K562 (cell line): ENCODE results near the gene MFSD12. TPM values are rescaled to one million over a fixed set of nuclear protein-coding genes. Genes with fewer than 3 reads are reported as not detected.

ENCODE experiments used
- CAMTA2 ChIP-seq: fragments of 250-450 bp; sonication (Bioruptor Pico); conservative IDR thresholded peaks from 2 replicates; pipeline ENCODE4 v1.5.1; 2022
- FOXM1 ChIP-seq, 2 experiments: fragments of 450-650 bp in 1 of 2; sonication (generic) in 1 of 2; formaldehyde crosslinking in 1 of 2; IDR thresholded peaks; 2 replicates each; pipeline versions ENCODE4 v1.6.1 to v1.9.0; 2017 to 2022; ENCODE audit warnings: low read depth in 2 of 2, mild to moderate bottlenecking in 2 of 2, missing genetic modification reagents in 1 of 2, moderate library complexity in 1 of 2
- LCOR ChIP-seq: sonication (generic); formaldehyde crosslinking; IDR thresholded peaks from 2 replicates; pipeline ENCODE4 v1.8.0; 2022; ENCODE audit warnings: mild to moderate bottlenecking, missing genetic modification reagents
- NCOA1 ChIP-seq: fragments of 450-650 bp; IDR thresholded peaks from 2 replicates; pipeline ENCODE4 v1.6.1; 2016; ENCODE audit warnings: low read depth
- POLR3A ChIP-seq: IDR thresholded peaks from 2 replicates; pipeline ENCODE4 v1.6.1; 2011; ENCODE audit warnings: borderline replicate concordance, mild to moderate bottlenecking, moderate library complexity; ENCODE audit not compliant: insufficient read length, insufficient read depth; ENCODE audit errors: extremely low read depth
- RBM15 ChIP-seq: fragments of 200-400 bp; formaldehyde crosslinking; IDR thresholded peaks from 2 replicates; pipeline ENCODE4 v1.6.1; 2018; ENCODE audit warnings: mild to moderate bottlenecking, low read length, moderate library complexity; ENCODE audit not compliant: insufficient read depth
- RBM25 ChIP-seq: fragments of 200-400 bp; formaldehyde crosslinking; IDR thresholded peaks from 2 replicates; pipeline ENCODE4 v1.6.1; 2018; ENCODE audit warnings: low read length, low read depth, moderate library complexity; ENCODE audit not compliant: severe bottlenecking
- SPI1 ChIP-seq: IDR thresholded peaks from 2 replicates; pipeline ENCODE4 v1.6.1; 2011; ENCODE audit warnings: low read depth, low read length, control low read depth, borderline replicate concordance
- TRIM24 ChIP-seq, 2 experiments: fragments of 450-650 bp; IDR thresholded peaks; 2 replicates each; pipeline ENCODE4 v1.6.1; 2016
- ZNF165 ChIP-seq: fragments of 250-450 bp; sonication (Bioruptor Pico); IDR thresholded peaks from 2 replicates; pipeline ENCODE4 v1.4.0; 2020; ENCODE audit warnings: borderline replicate concordance
- ZNF239 ChIP-seq: fragments of 250-450 bp; sonication (Bioruptor Pico); IDR thresholded peaks from 2 replicates; pipeline ENCODE4 v1.4.0; 2020; ENCODE audit warnings: mild to moderate bottlenecking
- ZNF408 ChIP-seq: fragments of 250-450 bp; sonication (Bioruptor Pico); IDR thresholded peaks from 2 replicates; pipeline ENCODE4 v1.4.0; 2020; ENCODE audit warnings: low read depth, mild to moderate bottlenecking, moderate library complexity
- ZNF668 ChIP-seq: fragments of 250-450 bp; sonication (Bioruptor Pico); IDR thresholded peaks from 2 replicates; pipeline ENCODE4 v1.8.0; 2022; ENCODE audit warnings: mild to moderate bottlenecking, inconsistent platforms
- ZNF76 ChIP-seq: fragments of 250-450 bp; sonication (Bioruptor Pico); IDR thresholded peaks from 2 replicates; pipeline ENCODE4 v1.4.0; 2020; ENCODE audit warnings: mild to moderate bottlenecking, moderate library complexity, borderline replicate concordance
- polyA plus RNA-seq, 8 experiments: library from polyadenylated mRNA; depleted of rRNA in 4 of 8; stranded (reverse) in 5 of 8; unstranded in 3 of 8; fragments of >200 nt; fragmentation: Nextera tagmentation in 2 of 8; fragmentation: Illumina TruSeq in 1 of 8; extraction: Ambion mirVana in 2 of 8; extraction: Trizol in 1 of 8; gene quantifications; 2 replicates each; pipeline versions ENCODE4 v1.2.1 to v1.2.3, GENCODE V29; 2011 to 2014; ENCODE audit warnings: inconsistent platforms in 1 of 8, missing spikeins in 1 of 8
- total RNA-seq, 7 experiments: library from RNA; depleted of rRNA in 6 of 7; stranded (reverse); fragments of >200 nt in 6 of 7; fragmentation: Illumina TruSeq in 2 of 7; extraction: Trizol in 2 of 7; gene quantifications; 2 replicates each; pipeline versions ENCODE4 v1.2.1 to v1.2.3, GENCODE V29; 2011 to 2021; ENCODE audit warnings: low replicate concordance in 1 of 7
- TF ChIP-seq, protein P1 (sequence below): fragments of 450-650 bp; formaldehyde crosslinking; conservative IDR thresholded peaks from 2 replicates; pipeline ENCODE4 v1.4.0; 2022; ENCODE audit warnings: mild to moderate bottlenecking, missing genetic modification characterization
- TF ChIP-seq, protein P2 (sequence below): IDR thresholded peaks from 2 replicates; pipeline ENCODE4 v1.6.1; 2011; ENCODE audit not compliant: insufficient read length; ENCODE audit errors: extremely low read depth
- TF ChIP-seq, protein P3 (sequence below): IDR thresholded peaks from 2 replicates; pipeline ENCODE4 v1.6.1; 2011; ENCODE audit warnings: borderline replicate concordance, low read depth, mild to moderate bottlenecking, moderate library complexity, low read length; ENCODE audit not compliant: insufficient read depth, poor library complexity, severe bottlenecking
- TF ChIP-seq, protein P4 (sequence below): fragments of 450-650 bp; IDR thresholded peaks from 2 replicates; pipeline ENCODE4 v1.6.1; 2016; ENCODE audit warnings: borderline replicate concordance
- TF ChIP-seq, protein P5 (sequence below): fragments of 450-650 bp; IDR thresholded peaks from 2 replicates; pipeline ENCODE4 v1.7.0; 2016; ENCODE audit warnings: borderline replicate concordance

MFSD12 gene
- total and polyA plus RNA-seq, 9 of the 15 experiments (the other 6 are each of a cell fraction or from before 2014, with no cell fraction given): 0.69 to 112 (median 31.8) TPM

DNA sequence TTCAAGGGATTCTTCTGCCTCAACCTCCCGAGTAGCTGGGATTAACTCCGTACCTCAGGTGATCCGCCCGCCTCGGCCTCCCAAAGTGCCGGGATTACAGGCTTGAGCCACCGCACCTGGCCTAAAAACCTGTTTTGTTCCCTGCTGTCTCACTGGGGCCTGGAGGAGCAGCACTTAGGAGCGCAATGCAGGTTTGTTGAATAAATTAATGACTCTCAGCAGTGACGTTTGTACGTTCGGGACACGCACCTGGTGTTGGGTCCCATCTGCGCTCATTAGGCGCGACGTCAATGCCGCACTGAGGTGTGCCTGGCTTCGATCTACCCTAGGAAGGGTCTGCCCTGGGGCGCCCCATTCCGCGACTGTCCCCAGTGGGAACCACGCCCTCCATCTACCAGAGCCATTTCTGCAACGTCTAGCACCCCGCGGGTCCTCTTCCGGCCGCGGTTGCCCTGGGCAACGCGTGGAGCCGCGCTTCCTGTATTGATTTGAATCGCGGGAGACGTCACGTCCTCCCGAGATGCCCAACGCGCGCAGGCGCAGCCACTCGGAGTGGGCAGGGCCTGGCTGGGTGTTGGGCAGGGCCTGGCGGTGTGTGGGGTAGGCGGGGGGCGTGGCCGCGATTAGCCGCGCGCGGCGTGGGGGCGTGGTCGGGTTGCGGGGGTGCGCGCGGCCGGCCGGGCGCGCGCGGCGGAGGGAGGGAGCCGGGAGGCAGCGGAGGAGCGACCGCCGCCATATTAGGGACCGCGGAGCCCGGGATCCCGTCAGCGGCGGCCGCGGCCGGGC, 51.6 kb downstream of the MFSD12 start, which contains the start of gene FZR1 (continued):
- TF ChIP-seq, protein P1, sequence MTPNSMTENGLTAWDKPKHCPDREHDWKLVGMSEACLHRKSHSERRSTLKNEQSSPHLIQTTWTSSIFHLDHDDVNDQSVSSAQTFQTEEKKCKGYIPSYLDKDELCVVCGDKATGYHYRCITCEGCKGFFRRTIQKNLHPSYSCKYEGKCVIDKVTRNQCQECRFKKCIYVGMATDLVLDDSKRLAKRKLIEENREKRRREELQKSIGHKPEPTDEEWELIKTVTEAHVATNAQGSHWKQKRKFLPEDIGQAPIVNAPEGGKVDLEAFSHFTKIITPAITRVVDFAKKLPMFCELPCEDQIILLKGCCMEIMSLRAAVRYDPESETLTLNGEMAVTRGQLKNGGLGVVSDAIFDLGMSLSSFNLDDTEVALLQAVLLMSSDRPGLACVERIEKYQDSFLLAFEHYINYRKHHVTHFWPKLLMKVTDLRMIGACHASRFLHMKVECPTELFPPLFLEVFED (CRISPR knock-in tag): no peak
- TF ChIP-seq, protein P2, sequence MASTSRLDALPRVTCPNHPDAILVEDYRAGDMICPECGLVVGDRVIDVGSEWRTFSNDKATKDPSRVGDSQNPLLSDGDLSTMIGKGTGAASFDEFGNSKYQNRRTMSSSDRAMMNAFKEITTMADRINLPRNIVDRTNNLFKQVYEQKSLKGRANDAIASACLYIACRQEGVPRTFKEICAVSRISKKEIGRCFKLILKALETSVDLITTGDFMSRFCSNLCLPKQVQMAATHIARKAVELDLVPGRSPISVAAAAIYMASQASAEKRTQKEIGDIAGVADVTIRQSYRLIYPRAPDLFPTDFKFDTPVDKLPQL: no peak
- peak; percentile 76 for TF ChIP-seq SPI1
- TF ChIP-seq RBM15: no peak
- TF ChIP-seq, protein P3, sequence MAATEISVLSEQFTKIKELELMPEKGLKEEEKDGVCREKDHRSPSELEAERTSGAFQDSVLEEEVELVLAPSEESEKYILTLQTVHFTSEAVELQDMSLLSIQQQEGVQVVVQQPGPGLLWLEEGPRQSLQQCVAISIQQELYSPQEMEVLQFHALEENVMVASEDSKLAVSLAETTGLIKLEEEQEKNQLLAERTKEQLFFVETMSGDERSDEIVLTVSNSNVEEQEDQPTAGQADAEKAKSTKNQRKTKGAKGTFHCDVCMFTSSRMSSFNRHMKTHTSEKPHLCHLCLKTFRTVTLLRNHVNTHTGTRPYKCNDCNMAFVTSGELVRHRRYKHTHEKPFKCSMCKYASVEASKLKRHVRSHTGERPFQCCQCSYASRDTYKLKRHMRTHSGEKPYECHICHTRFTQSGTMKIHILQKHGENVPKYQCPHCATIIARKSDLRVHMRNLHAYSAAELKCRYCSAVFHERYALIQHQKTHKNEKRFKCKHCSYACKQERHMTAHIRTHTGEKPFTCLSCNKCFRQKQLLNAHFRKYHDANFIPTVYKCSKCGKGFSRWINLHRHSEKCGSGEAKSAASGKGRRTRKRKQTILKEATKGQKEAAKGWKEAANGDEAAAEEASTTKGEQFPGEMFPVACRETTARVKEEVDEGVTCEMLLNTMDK: no peak
- TF ChIP-seq RBM25: no peak
- TF ChIP-seq FOXM1 (IDR thresholded peaks at IDR 0.05; ENCODE audit: low read depth): peak; percentile 100
- TF ChIP-seq FOXM1 (CRISPR knock-in tag; IDR thresholded peaks at IDR 0.05; ENCODE audit: low read depth): peak; percentile 100
- TF ChIP-seq, protein P4, sequence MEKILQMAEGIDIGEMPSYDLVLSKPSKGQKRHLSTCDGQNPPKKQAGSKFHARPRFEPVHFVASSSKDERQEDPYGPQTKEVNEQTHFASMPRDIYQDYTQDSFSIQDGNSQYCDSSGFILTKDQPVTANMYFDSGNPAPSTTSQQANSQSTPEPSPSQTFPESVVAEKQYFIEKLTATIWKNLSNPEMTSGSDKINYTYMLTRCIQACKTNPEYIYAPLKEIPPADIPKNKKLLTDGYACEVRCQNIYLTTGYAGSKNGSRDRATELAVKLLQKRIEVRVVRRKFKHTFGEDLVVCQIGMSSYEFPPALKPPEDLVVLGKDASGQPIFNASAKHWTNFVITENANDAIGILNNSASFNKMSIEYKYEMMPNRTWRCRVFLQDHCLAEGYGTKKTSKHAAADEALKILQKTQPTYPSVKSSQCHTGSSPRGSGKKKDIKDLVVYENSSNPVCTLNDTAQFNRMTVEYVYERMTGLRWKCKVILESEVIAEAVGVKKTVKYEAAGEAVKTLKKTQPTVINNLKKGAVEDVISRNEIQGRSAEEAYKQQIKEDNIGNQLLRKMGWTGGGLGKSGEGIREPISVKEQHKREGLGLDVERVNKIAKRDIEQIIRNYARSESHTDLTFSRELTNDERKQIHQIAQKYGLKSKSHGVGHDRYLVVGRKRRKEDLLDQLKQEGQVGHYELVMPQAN: peak; percentile 97
- TF ChIP-seq ZNF165 (CRISPR knock-in tag): no peak
- TF ChIP-seq, protein P5, sequence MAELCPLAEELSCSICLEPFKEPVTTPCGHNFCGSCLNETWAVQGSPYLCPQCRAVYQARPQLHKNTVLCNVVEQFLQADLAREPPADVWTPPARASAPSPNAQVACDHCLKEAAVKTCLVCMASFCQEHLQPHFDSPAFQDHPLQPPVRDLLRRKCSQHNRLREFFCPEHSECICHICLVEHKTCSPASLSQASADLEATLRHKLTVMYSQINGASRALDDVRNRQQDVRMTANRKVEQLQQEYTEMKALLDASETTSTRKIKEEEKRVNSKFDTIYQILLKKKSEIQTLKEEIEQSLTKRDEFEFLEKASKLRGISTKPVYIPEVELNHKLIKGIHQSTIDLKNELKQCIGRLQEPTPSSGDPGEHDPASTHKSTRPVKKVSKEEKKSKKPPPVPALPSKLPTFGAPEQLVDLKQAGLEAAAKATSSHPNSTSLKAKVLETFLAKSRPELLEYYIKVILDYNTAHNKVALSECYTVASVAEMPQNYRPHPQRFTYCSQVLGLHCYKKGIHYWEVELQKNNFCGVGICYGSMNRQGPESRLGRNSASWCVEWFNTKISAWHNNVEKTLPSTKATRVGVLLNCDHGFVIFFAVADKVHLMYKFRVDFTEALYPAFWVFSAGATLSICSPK: no peak
- TF ChIP-seq TRIM24 (IDR thresholded peaks at IDR 0.05): no peak
- no peak for TF ChIP-seq ZNF239 (CRISPR knock-in tag)
- no peak for TF ChIP-seq NCOA1
- no peak for TF ChIP-seq LCOR (CRISPR knock-in tag)
- no peak for TF ChIP-seq ZNF76 (CRISPR knock-in tag)
- no peak for TF ChIP-seq CAMTA2
- TF ChIP-seq ZNF668: no peak
- no peak for TF ChIP-seq ZNF408 (CRISPR knock-in tag)
- no peak for TF ChIP-seq POLR3A
